Activated CD4-positive, alpha-beta T cell treated with anti-CD3 and anti-CD28 coated beads for 48 hours (primary cell): ENCODE results near the gene TSHZ2.
"Not testable (repeated sequence)": the region's sequence is repeated elsewhere in the genome, so short reads cannot be mapped to it uniquely, and the experiment has no call there.

Experiments
- DNase-seq: peaks from one replicate; pipeline ENCODE4 v3.0.0-alpha.2; 2020

The TSHZ2 gene

GRCh38 chr20:53530440-53530839 lies 558.3 kb downstream of the TSHZ2 start:
- no peak for DNase-seq

- DNase-seq: not testable (repeated sequence)
These were observed 560.6 kb downstream of the TSHZ2 start for GRCh38 chr20:53532654-53533312.

- DNase-seq: no peak
These were observed 561.3 kb downstream of the TSHZ2 start for GRCh38 chr20:53533500-53533899.

- DNase-seq: no peak
These were observed 561.9 kb downstream of the TSHZ2 start for GRCh38 chr20:53534037-53534436.

GRCh38 chr20:53535878-53536277 lies 563.7 kb downstream of the TSHZ2 start:
- no peak for DNase-seq

- DNase-seq: not testable (repeated sequence)
These were observed 564.2 kb downstream of the TSHZ2 start for GRCh38 chr20:53536382-53536781.

GRCh38 chr20:53539516-53539915 lies 567.4 kb downstream of the TSHZ2 start:
- DNase-seq: no peak
